ENCODE measurements around the gene NMBR. TPM values are rescaled to one million over a fixed set of nuclear protein-coding genes. Genes with fewer than 3 reads are reported as not detected.

NMBR gene
- total RNA-seq, 1 experiment from 2014 or later = not detected

DNA sequence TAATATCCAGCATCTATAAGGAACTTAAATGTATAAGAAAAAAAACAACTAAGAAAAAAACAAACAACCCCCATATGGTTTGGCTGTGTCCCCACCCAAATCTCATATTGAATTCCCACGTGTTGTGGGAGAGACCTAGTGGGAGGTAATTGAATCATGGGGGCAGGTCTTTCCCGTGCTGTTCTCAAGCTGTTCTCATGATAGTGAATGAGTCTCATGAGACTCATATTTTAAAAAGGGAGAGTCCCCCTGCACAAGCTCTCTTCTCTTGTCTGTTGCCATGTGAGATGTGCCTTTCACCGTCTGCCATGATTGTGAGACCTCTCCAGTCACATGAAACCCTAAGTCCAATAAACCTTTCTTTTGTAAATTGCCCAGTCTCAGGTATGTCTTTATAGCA, 119.8 kb downstream of the NMBR start:
- Histone ChIP-seq H3K4me3 (replicated peaks in 1 of 2; ENCODE audit: low read depth in 1 of 2, low read length in 2 of 2) (no peak overlapping the region), H3K36me3 (ENCODE audit: control insufficient read depth in 1 of 2, insufficient read depth in 2 of 2, low read length in 2 of 2) (no peaks in the 10 kb centered on the region), H3K9ac (ENCODE audit: low read length) (no peak overlapping the region), H3K9me3 (ENCODE audit: control insufficient read depth in 1 of 2, insufficient read depth in 1 of 2, low read depth in 1 of 2, low read length in 2 of 2) (no peaks in the 10 kb centered on the region), H3K4me1 (ENCODE audit: control insufficient read depth in 1 of 2, insufficient read depth in 2 of 2, low read length in 2 of 2) (peaks cover 4 to 7% of the 10 kb centered on the region in 2 experiments; a peak in 2 of 4 replicates), H4K20me1 (ENCODE audit: insufficient read depth) (no peaks in the 10 kb centered on the region), H3K4me2 (ENCODE audit: low read length) (no peak overlapping the region), H3K9me2 (ENCODE audit: insufficient read depth) (no peaks in the 10 kb centered on the region; the same call in 1 of the 2 replicates), H2AFZ (ENCODE audit: low read depth, low read length, poor library complexity, severe bottlenecking) (no peak overlapping the region), H3K79me2 (ENCODE audit: insufficient read depth, low read length) (no peaks in the 10 kb centered on the region), H3K27me3 (ENCODE audit: insufficient read depth, low read length) (no peaks in the 10 kb centered on the region), H3K27ac (ENCODE audit: low read depth, low read length) (no peak overlapping the region)
- DNase-seq (ENCODE audit: low read depth, low spot score) (no peak), ATAC-seq (no peak)
- TF ChIP-seq ATF3 (IDR thresholded peaks at IDR 0.05) = no peak
- no peak for TF ChIP-seq EGR1 (IDR thresholded peaks at IDR 0.05; ENCODE audit: low read depth)
- no peak for TF ChIP-seq POLR2A (IDR thresholded peaks at IDR 0.05; ENCODE audit: borderline replicate concordance, extremely low read depth, insufficient read depth, insufficient read length)
- no peak for TF ChIP-seq MAX (IDR thresholded peaks at IDR 0.05)
- no peak for TF ChIP-seq SRF (IDR thresholded peaks at IDR 0.05; ENCODE audit: low read depth)
- ChIA-PET CTCF (no interaction called here), RAD21 (ENCODE audit: low non-redundant PET in 1 of 2, low total read pairs in 2 of 2, uncharacterized antibody in 2 of 2, unreplicated experiment in 2 of 2) (no interaction called here), POLR2A (no interaction called here)
- intact Hi-C loops (cut with micrococcal nuclease) = no loop called here
- BruUV-seq (replicated peaks) = no TSS peak

DNA sequence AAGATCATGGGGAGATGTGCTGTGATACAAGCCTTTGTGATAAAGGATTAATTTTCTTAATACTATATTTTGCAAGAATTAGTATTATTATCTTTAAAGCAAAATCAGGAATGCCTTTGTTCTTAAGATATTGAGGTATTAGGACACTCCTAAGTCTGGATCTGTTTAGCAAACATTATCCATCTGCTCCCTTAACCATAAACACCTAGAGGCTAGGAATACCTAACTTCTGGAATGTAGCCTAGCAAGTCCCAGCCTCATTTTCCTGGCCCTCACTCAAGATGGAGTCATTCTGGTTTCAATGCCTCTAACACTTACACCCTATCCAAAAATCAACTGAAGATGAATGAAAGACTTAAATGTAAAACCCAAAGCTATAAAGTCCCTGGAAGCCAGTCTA, 120.5 kb downstream of the NMBR start:
- no peak overlapping the region for H3K27ac ChIP-seq (ENCODE audit: low read depth, low read length)
- intact Hi-C loops (cut with micrococcal nuclease) = no loop called here

More for the DNA sequence above, 120.5 kb downstream of the NMBR start:
- Histone ChIP-seq H3K27me3 (ENCODE audit: insufficient read depth, low read length) (no peaks in the 10 kb centered on the region), H4K20me1 (ENCODE audit: insufficient read depth) (no peaks in the 10 kb centered on the region), H3K36me3 (ENCODE audit: control insufficient read depth in 1 of 2, insufficient read depth in 2 of 2, low read length in 2 of 2) (no peaks in the 10 kb centered on the region), H3K9me3 (ENCODE audit: control insufficient read depth in 1 of 2, insufficient read depth in 1 of 2, low read depth in 1 of 2, low read length in 2 of 2) (no peaks in the 10 kb centered on the region), H3K4me1 (ENCODE audit: control insufficient read depth in 1 of 2, insufficient read depth in 2 of 2, low read length in 2 of 2) (peaks cover 4 to 7% of the 10 kb centered on the region in 2 experiments; a peak in 2 of 4 replicates), H2AFZ (ENCODE audit: low read depth, low read length, poor library complexity, severe bottlenecking) (peak overlapping the region; percentile 18), H3K9ac (ENCODE audit: low read length) (no peak overlapping the region), H3K79me2 (ENCODE audit: insufficient read depth, low read length) (no peaks in the 10 kb centered on the region), H3K4me2 (ENCODE audit: low read length) (no peak overlapping the region), H3K9me2 (ENCODE audit: insufficient read depth) (no peaks in the 10 kb centered on the region; the same call in 1 of the 2 replicates), H3K4me3 (replicated peaks in 1 of 2; ENCODE audit: low read depth in 1 of 2, low read length in 2 of 2) (no peak overlapping the region)
- ChIA-PET POLR2A (no interaction called here), CTCF (no interaction called here), RAD21 (ENCODE audit: low non-redundant PET in 1 of 2, low total read pairs in 2 of 2, uncharacterized antibody in 2 of 2, unreplicated experiment in 2 of 2) (no interaction called here)
- BruUV-seq (replicated peaks) = no TSS peak
- no peak for TF ChIP-seq REST (IDR thresholded peaks at IDR 0.05; ENCODE audit: low read depth)
- no peak for TF ChIP-seq ATF3 (IDR thresholded peaks at IDR 0.05)
- TF ChIP-seq TCF7L2 (IDR thresholded peaks at IDR 0.05; ENCODE audit: borderline replicate concordance, extremely low read depth, insufficient read depth, insufficient read length) = no peak
- TF ChIP-seq CEBPB (IDR thresholded peaks at IDR 0.05; ENCODE audit: low read depth) = no peak
- TF ChIP-seq EZH2 (IDR thresholded peaks at IDR 0.05) = no peak
- TF ChIP-seq MAX (IDR thresholded peaks at IDR 0.05) = no peak
- TF ChIP-seq ZFX (IDR thresholded peaks at IDR 0.05) = no peak
- no peak for TF ChIP-seq POLR2A (IDR thresholded peaks at IDR 0.05; ENCODE audit: borderline replicate concordance, extremely low read depth, insufficient read depth, insufficient read length)
- no peak for TF ChIP-seq POLR2AphosphoS5 (IDR thresholded peaks at IDR 0.05; ENCODE audit: low read depth, low read length)
- ATAC-seq (no peak), DNase-seq (ENCODE audit: low read depth, low spot score) (no peak)

All from HCT116 (cell line).